NT2/D1 (cell line): ENCODE measurements around the gene TBCB.

Experiments
- DNase-seq: peaks from one replicate; pipeline ENCODE4 v3.0.0-alpha.2; 2011; ENCODE audit warnings: low read depth, low spot score
- H3K27me3 ChIP-seq: 2 replicates; pipeline ENCODE4 v1.6.0; 2011; ENCODE audit warnings: mild to moderate bottlenecking; ENCODE audit not compliant: insufficient read length, insufficient read depth
- H3K36me3 ChIP-seq: 2 replicates; pipeline ENCODE4 v1.6.1; 2011; ENCODE audit warnings: mild to moderate bottlenecking, low read length, mixed read lengths; ENCODE audit not compliant: insufficient read depth, insufficient read length
- H3K4me1 ChIP-seq: 2 replicates; pipeline ENCODE4 v1.5.1; 2011; ENCODE audit not compliant: insufficient read depth, insufficient read length
- H3K4me3 ChIP-seq: 2 replicates; pipeline ENCODE4 v1.5.1; 2011; ENCODE audit warnings: low read depth; ENCODE audit not compliant: insufficient read length
- H3K9ac ChIP-seq: 2 replicates; pipeline ENCODE4 v1.6.0; 2011; ENCODE audit warnings: low read depth; ENCODE audit not compliant: insufficient read length
- H3K9me3 ChIP-seq: 2 replicates; pipeline ENCODE4 v1.5.1; 2011; ENCODE audit warnings: mild to moderate bottlenecking, low read length; ENCODE audit not compliant: insufficient read depth
- SUZ12 ChIP-seq: IDR thresholded peaks from 2 replicates; pipeline ENCODE4 v1.6.1; 2011; ENCODE audit not compliant: insufficient read length, insufficient read depth; ENCODE audit errors: extremely low read depth
- YY1 ChIP-seq: IDR thresholded peaks from 2 replicates; pipeline ENCODE4 v1.6.1; 2011; ENCODE audit not compliant: insufficient read length, insufficient read depth
- ZNF274 ChIP-seq: IDR thresholded peaks from 2 replicates; pipeline ENCODE4 v1.6.1; 2011; ENCODE audit warnings: mild to moderate bottlenecking, low read depth, low read length

The TBCB gene

GRCh38 chr19:36113425-36113824 is 1.8 kb upstream of the TBCB start:
- Histone ChIP-seq H3K9ac (peak overlapping the region; percentile 91), H3K27me3 (no peaks in the 10 kb centered on the region), H3K4me1 (peaks cover 17% of the 10 kb centered on the region), H3K36me3 (peaks cover 34% of the 10 kb centered on the region), H3K4me3 (peak overlapping the region; percentile 78), H3K9me3 (no peaks in the 10 kb centered on the region)
- DNase-seq = no peak
- no peak for TF ChIP-seq YY1
- TF ChIP-seq ZNF274 = no peak
- TF ChIP-seq SUZ12 = no peak

- no peaks in the 10 kb centered on the region for H3K9me3 ChIP-seq
- no peaks in the 10 kb centered on the region for H3K27me3 ChIP-seq
- peak overlapping the region; percentile 91 for H3K9ac ChIP-seq
- H3K36me3 ChIP-seq = peaks cover 40% of the 10 kb centered on the region
- peaks cover 21% of the 10 kb centered on the region for H3K4me1 ChIP-seq
- H3K4me3 ChIP-seq = peak overlapping the region; percentile 78
- TF ChIP-seq ZNF274 (no peak), SUZ12 (no peak), YY1 (no peak)
- DNase-seq = no peak
Measured at GRCh38 chr19:36113894-36114720, 1.2 kb upstream of the TBCB start.

GRCh38 chr19:36114721-36115452 is 381 bp upstream of the TBCB start, which contains the start of gene POLR2I:
Gene POLR2I, minus strand, starts transcription at chr19:36114875. Its CDS starts 19 bp downstream, at chr19:36114856.
- H3K4me3 ChIP-seq = peak within 1 kb of the TSS; percentile 78
- H3K27me3 ChIP-seq = no peaks in the 10 kb centered on the region
- H3K36me3 ChIP-seq = peaks cover 43% of the 10 kb centered on the region
- no peaks in the 10 kb centered on the region for H3K9me3 ChIP-seq
- DNase-seq = peak; percentile 98
- peak within 1 kb of the TSS; percentile 91 for H3K9ac ChIP-seq
- no peak for TF ChIP-seq ZNF274
- no peak for TF ChIP-seq SUZ12
- TF ChIP-seq YY1 = no peak
- peaks cover 26% of the 10 kb centered on the region for H3K4me1 ChIP-seq

- Histone ChIP-seq H3K4me3 (peak overlapping the region; percentile 78), H3K4me1 (peaks cover 28% of the 10 kb centered on the region), H3K36me3 (peaks cover 47% of the 10 kb centered on the region), H3K27me3 (no peaks in the 10 kb centered on the region), H3K9me3 (no peaks in the 10 kb centered on the region), H3K9ac (peak overlapping the region; percentile 76)
- TF ChIP-seq SUZ12 = no peak
- TF ChIP-seq YY1 = no peak
- DNase-seq = no peak
Measured at GRCh38 chr19:36116344-36116637, 1.0 kb downstream of the TBCB start.

- Histone ChIP-seq H3K4me3 (no peak overlapping the region), H3K27me3 (no peaks in the 10 kb centered on the region), H3K4me1 (peaks cover 25% of the 10 kb centered on the region), H3K9me3 (no peaks in the 10 kb centered on the region), H3K36me3 (peaks cover 62% of the 10 kb centered on the region), H3K9ac (peak overlapping the region; percentile 53)
- TF ChIP-seq ZNF274 (no peak), SUZ12 (no peak), YY1 (no peak)
- no peak for DNase-seq
Measured at GRCh38 chr19:36120092-36120983, 5.1 kb downstream of the TBCB start.

- Histone ChIP-seq H3K27me3 (no peaks in the 10 kb centered on the region), H3K36me3 (peaks cover 68% of the 10 kb centered on the region), H3K9ac (no peak overlapping the region), H3K4me1 (peaks cover 23% of the 10 kb centered on the region), H3K4me3 (no peak overlapping the region), H3K9me3 (no peaks in the 10 kb centered on the region)
- DNase-seq = no peak
- TF ChIP-seq ZNF274 (no peak), YY1 (no peak), SUZ12 (no peak)
Measured at GRCh38 chr19:36120984-36121358, 5.7 kb downstream of the TBCB start.
